Skeletal muscle satellite cell (primary cell): ENCODE data around the gene THAP7.

Experiments
- H3K27me3 ChIP-seq: 2 replicates; pipeline ENCODE4 v1.7.0; 2013; ENCODE audit warnings: low read length; ENCODE audit not compliant: control insufficient read depth, insufficient read depth
- H3K36me3 ChIP-seq: 2 replicates; pipeline ENCODE4 v1.7.0; 2013; ENCODE audit warnings: mild to moderate bottlenecking, control low read depth, low read length; ENCODE audit not compliant: insufficient read depth
- H3K4me1 ChIP-seq: 2 replicates; pipeline ENCODE4 v1.7.0; 2013; ENCODE audit warnings: low read length; ENCODE audit not compliant: control insufficient read depth, insufficient read depth
- H3K4me2 ChIP-seq: 2 replicates; pipeline ENCODE4 v1.7.0; 2013; ENCODE audit warnings: mild to moderate bottlenecking, low read length
- H3K4me3 ChIP-seq: 2 replicates; pipeline ENCODE4 v1.7.0; 2013; ENCODE audit warnings: low read length
- H3K9ac ChIP-seq: 2 replicates; pipeline ENCODE4 v1.7.0; 2013; ENCODE audit warnings: mild to moderate bottlenecking, low read depth, low read length, moderate library complexity
- H3K9me3 ChIP-seq: replicated peaks from 2 replicates; pipeline ENCODE4 v1.7.0; 2013; ENCODE audit warnings: mild to moderate bottlenecking, control low read depth, low read length

Gene THAP7

GRCh38 chr22:20994128-20994901 is 7.6 kb downstream of the THAP7 start:
- Histone ChIP-seq H3K36me3 (peaks cover 70% of the 10 kb centered on the region), H3K4me1 (no peaks in the 10 kb centered on the region), H3K4me3 (no peak overlapping the region), H3K4me2 (no peak overlapping the region), H3K9me3 (no peaks in the 10 kb centered on the region), H3K9ac (no peak overlapping the region), H3K27me3 (no peaks in the 10 kb centered on the region)

- no peak overlapping the region for H3K9ac ChIP-seq
- H3K4me1 ChIP-seq, result no peaks in the 10 kb centered on the region
- no peaks in the 10 kb centered on the region for H3K9me3 ChIP-seq
- no peak overlapping the region for H3K4me3 ChIP-seq
- peaks cover 63% of the 10 kb centered on the region for H3K36me3 ChIP-seq
- H3K4me2 ChIP-seq, result no peak overlapping the region
- no peaks in the 10 kb centered on the region for H3K27me3 ChIP-seq
These were observed 8.4 kb downstream of the THAP7 start for GRCh38 chr22:20993304-20994127.

GRCh38 chr22:20992456-20993303 is 9.2 kb downstream of the THAP7 start:
- Histone ChIP-seq H3K4me2 (no peak overlapping the region), H3K9ac (no peak overlapping the region), H3K36me3 (peaks cover 64% of the 10 kb centered on the region), H3K27me3 (no peaks in the 10 kb centered on the region), H3K9me3 (no peaks in the 10 kb centered on the region), H3K4me3 (no peak overlapping the region), H3K4me1 (no peaks in the 10 kb centered on the region)

- Histone ChIP-seq H3K9ac (no peak overlapping the region), H3K36me3 (peaks cover 62% of the 10 kb centered on the region), H3K4me1 (no peaks in the 10 kb centered on the region), H3K27me3 (no peaks in the 10 kb centered on the region), H3K4me3 (no peak overlapping the region), H3K9me3 (no peaks in the 10 kb centered on the region), H3K4me2 (no peak overlapping the region)
These were observed 9.9 kb downstream of the THAP7 start for GRCh38 chr22:20992056-20992442.

- Histone ChIP-seq H3K4me1 (no peaks in the 10 kb centered on the region), H3K27me3 (no peaks in the 10 kb centered on the region), H3K4me3 (no peak overlapping the region), H3K9ac (no peak overlapping the region), H3K9me3 (no peaks in the 10 kb centered on the region), H3K36me3 (peaks cover 61% of the 10 kb centered on the region), H3K4me2 (no peak overlapping the region)
These were observed 10.5 kb downstream of the THAP7 start for GRCh38 chr22:20991252-20992055.

GRCh38 chr22:20990184-20991180 is 11.4 kb downstream of the THAP7 start:
- Histone ChIP-seq H3K27me3 (no peaks in the 10 kb centered on the region), H3K36me3 (peaks cover 66% of the 10 kb centered on the region), H3K4me1 (no peaks in the 10 kb centered on the region), H3K4me3 (no peak overlapping the region), H3K9ac (no peak overlapping the region), H3K4me2 (no peak overlapping the region), H3K9me3 (no peaks in the 10 kb centered on the region)

- Histone ChIP-seq H3K4me2 (no peak overlapping the region), H3K4me1 (no peaks in the 10 kb centered on the region), H3K9me3 (no peaks in the 10 kb centered on the region), H3K27me3 (no peaks in the 10 kb centered on the region), H3K9ac (no peak overlapping the region), H3K36me3 (peaks cover 63% of the 10 kb centered on the region), H3K4me3 (no peak overlapping the region)
These were observed 12.4 kb downstream of the THAP7 start for GRCh38 chr22:20989323-20990138.

- Histone ChIP-seq H3K36me3 (peaks cover 67% of the 10 kb centered on the region), H3K4me2 (no peak overlapping the region), H3K9me3 (no peaks in the 10 kb centered on the region), H3K27me3 (no peaks in the 10 kb centered on the region), H3K9ac (no peak overlapping the region), H3K4me1 (no peaks in the 10 kb centered on the region), H3K4me3 (no peak overlapping the region)
These were observed 13.2 kb downstream of the THAP7 start for GRCh38 chr22:20988573-20989322.

- H3K36me3 ChIP-seq, result peaks cover 55% of the 10 kb centered on the region
- peaks cover 10% of the 10 kb centered on the region for H3K4me1 ChIP-seq
- H3K4me3 ChIP-seq, result no peak overlapping the region
- no peak overlapping the region for H3K4me2 ChIP-seq
- H3K9me3 ChIP-seq, result no peaks in the 10 kb centered on the region
- H3K27me3 ChIP-seq, result no peaks in the 10 kb centered on the region
- H3K9ac ChIP-seq, result no peak overlapping the region
These were observed 14.5 kb downstream of the THAP7 start for GRCh38 chr22:20987375-20987774.
